Liver (tissue), 9 donors: ENCODE results near the gene CROCC2. TPM values are rescaled to one million over a fixed set of nuclear protein-coding genes. Genes with fewer than 3 reads are reported as not detected.

Experiments used
- DNase-seq: peaks from one replicate; pipeline ENCODE4 v3.0.0-alpha.2; 2017; ENCODE audit warnings: low spot score
- H3K27ac ChIP-seq, 2 donors: one replicate each; pipeline ENCODE4 v1.7.0; 2013; ENCODE audit warnings: inconsistent platforms in 2 of 2, low read length in 2 of 2, control low read depth in 1 of 2, low read depth in 1 of 2, mild to moderate bottlenecking in 1 of 2
- H3K27me3 ChIP-seq, 4 donors: one replicate each; pipeline versions ENCODE4 v1.6.1 to v1.7.0; 2013; ENCODE audit warnings: low read length in 3 of 4, inconsistent platforms in 1 of 4, mild to moderate bottlenecking in 1 of 4, moderate library complexity in 1 of 4; ENCODE audit not compliant: control insufficient read depth in 4 of 4, insufficient read depth in 4 of 4
- H3K36me3 ChIP-seq, 4 donors: one replicate each; pipeline versions ENCODE4 v1.6.1 to v1.7.0; 2013; ENCODE audit warnings: low read length in 3 of 4, mild to moderate bottlenecking in 3 of 4, low read depth in 1 of 4, moderate library complexity in 1 of 4; ENCODE audit not compliant: control insufficient read depth in 4 of 4, insufficient read depth in 3 of 4
- H3K4me1 ChIP-seq, 4 donors: one replicate each; pipeline versions ENCODE4 v1.6.1 to v1.7.0; 2013; ENCODE audit warnings: low read length in 3 of 4, mild to moderate bottlenecking in 3 of 4, moderate library complexity in 1 of 4; ENCODE audit not compliant: control insufficient read depth in 4 of 4, insufficient read depth in 4 of 4
- H3K4me3 ChIP-seq, 3 donors: one replicate each; pipeline versions ENCODE4 v1.6.1 to v1.7.0; 2013; ENCODE audit warnings: low read length in 3 of 3, control low read depth in 1 of 3, low read depth in 1 of 3, mild to moderate bottlenecking in 1 of 3
- H3K9ac ChIP-seq, 2 donors: one replicate each; pipeline ENCODE4 v1.7.0; 2013; ENCODE audit warnings: low read length in 2 of 2, mild to moderate bottlenecking in 2 of 2, moderate library complexity in 2 of 2, control low read depth in 1 of 2, low read depth in 1 of 2
- H3K9me3 ChIP-seq, 4 donors: one replicate each; pipeline versions ENCODE4 v1.6.1 to v1.7.0; 2013; ENCODE audit warnings: low read length in 3 of 4; ENCODE audit not compliant: control insufficient read depth in 4 of 4
- ATF3 ChIP-seq: IDR thresholded peaks from 2 replicates; pipeline ENCODE4 v1.6.1; 2016; ENCODE audit warnings: antibody characterized with exemption
- MAX ChIP-seq: IDR thresholded peaks from 2 replicates; pipeline ENCODE4 v1.6.1; 2016; ENCODE audit warnings: antibody characterized with exemption
- NR2F2 ChIP-seq: IDR thresholded peaks from 2 replicates; pipeline ENCODE4 v1.6.1; 2016; ENCODE audit warnings: antibody characterized with exemption
- REST ChIP-seq: IDR thresholded peaks from 2 replicates; pipeline ENCODE4 v1.6.1; 2016; ENCODE audit warnings: antibody characterized with exemption, mild to moderate bottlenecking
- RXRA ChIP-seq, 2 donors: IDR thresholded peaks; 2 replicates each; pipeline ENCODE4 v1.6.1; 2017 to 2018; ENCODE audit warnings: antibody characterized with exemption in 2 of 2, mild to moderate bottlenecking in 1 of 2
- WGBS: extraction: QIAGEN DNeasy Blood & Tissue Kit; methylation state at CpG from one replicate; pipeline ENCODE4 v1.1.7; 2013; 5-methylcytosine and 5-hydroxymethylcytosine counted together
- polyA plus RNA-seq, 2 donors: library from polyadenylated mRNA; stranded (reverse) in 1 of 2; unstranded in 1 of 2; fragments of 200-250 nt in 1 of 2; fragments of >200 nt in 1 of 2; fragmentation: Nextera tagmentation in 1 of 2; extraction: Ambion mirVana in 1 of 2; gene quantifications; one replicate each; pipeline versions ENCODE4 v1.2.1 to v1.2.3, GENCODE V29; 2013 to 2015
- total RNA-seq, 2 donors: library from RNA; depleted of rRNA; stranded (reverse); fragments of >200 nt; gene quantifications; one replicate each; pipeline ENCODE4 v1.2.3, GENCODE V29; 2014
- donor health status: healthy.
- donor health status: healthy.
- donor health status: healthy.
- donor health status: healthy.
- donor health status: healthy.

The CROCC2 gene
- total and polyA plus RNA-seq, 4 donors, result under 0.01 to 0.13 (median 0.05) TPM

GRCh38 chr2:241025639-241026038, 119.5 kb downstream of the CROCC2 start:
- no peak for TF ChIP-seq NR2F2
- DNase-seq, result no peak
- H3K4me3 ChIP-seq, result no peak overlapping the region
- no peak overlapping the region for H3K27ac ChIP-seq
- peaks cover 0 to 5% (median 3%) of the 10 kb centered on the region in 4 donors for H3K9me3 ChIP-seq
- H3K27me3 ChIP-seq, result no peaks in the 10 kb centered on the region
- 61% methylated on average over 1 of the region's 1 CpG for WGBS
- no peak overlapping the region for H3K9ac ChIP-seq
- peaks cover 0 to 5% (median 3%) of the 10 kb centered on the region in 4 donors for H3K36me3 ChIP-seq
- H3K4me1 ChIP-seq, result no peaks in the 10 kb centered on the region

GRCh38 chr2:241029599-241030332, 123.6 kb downstream of the CROCC2 start:
- Histone ChIP-seq H3K36me3 (peaks cover 0 to 15% (median 7%) of the 10 kb centered on the region in 4 donors), H3K9ac (no peak overlapping the region), H3K4me3 (no peak overlapping the region), H3K9me3 (peaks cover 0 to 5% (median 3%) of the 10 kb centered on the region in 4 donors), H3K27ac (no peak overlapping the region), H3K27me3 (no peaks in the 10 kb centered on the region), H3K4me1 (no peaks in the 10 kb centered on the region)
- no peak for DNase-seq
- TF ChIP-seq REST (no peak), MAX (no peak), RXRA (IDR thresholded peaks at IDR 0.05) (no peak), ATF3 (no peak)
- WGBS, result 96% methylated on average over 17 of the region's 17 CpGs

GRCh38 chr2:241030333-241030680, 124.2 kb downstream of the CROCC2 start:
- peaks cover 0 to 15% (median 7%) of the 10 kb centered on the region in 4 donors for H3K36me3 ChIP-seq
- DNase-seq, result no peak
- WGBS, result 98% methylated on average over 15 of the region's 15 CpGs
- no peaks in the 10 kb centered on the region for H3K4me1 ChIP-seq
- TF ChIP-seq REST, result no peak
- H3K9ac ChIP-seq, result no peak overlapping the region
- no peak overlapping the region for H3K4me3 ChIP-seq
- H3K27ac ChIP-seq, result no peak overlapping the region
- H3K9me3 ChIP-seq, result peaks cover 0 to 5% (median 2%) of the 10 kb centered on the region in 4 donors
- H3K27me3 ChIP-seq, result no peaks in the 10 kb centered on the region
